ENCODE data around the gene ANAPC10. TPM values are rescaled to one million over a fixed set of nuclear protein-coding genes. Genes with fewer than 3 reads are reported as not detected.

Gene ANAPC10
- total and polyA plus RNA-seq, 2 donors (not counting 1 experiment from before 2014, with no cell fraction given) = 28.1 to 29.7 TPM

- Histone ChIP-seq H3K4me3 (replicated peaks in 1 of 4; ENCODE audit: control extremely low read depth in 1 of 4, insufficient read depth in 1 of 4, low read depth in 3 of 4, low read length in 4 of 4) (no peak overlapping the region), H4K20me1 (ENCODE audit: control insufficient read depth, extremely low read depth, insufficient read depth, low read length) (no peaks in the 10 kb centered on the region), H3K79me2 (ENCODE audit: control insufficient read depth, insufficient read depth, low read length) (no peaks in the 10 kb centered on the region), H3K4me1 (ENCODE audit: control insufficient read depth, extremely low read depth, insufficient read depth, low read length) (peaks cover 2% of the 10 kb centered on the region), H3K4me2 (ENCODE audit: extremely low read depth, insufficient read depth, low read length) (no peak overlapping the region), H3K9me3 (ENCODE audit: control insufficient read depth, insufficient read depth, low read depth, low read length) (no peaks in the 10 kb centered on the region), H3K36me3 (ENCODE audit: control insufficient read depth, insufficient read depth, low read length) (no peaks in the 10 kb centered on the region), H3K27ac (ENCODE audit: insufficient read depth, low read length) (no peak overlapping the region), H3K9ac (ENCODE audit: insufficient read depth, low read length) (no peak overlapping the region), H3K27me3 (ENCODE audit: control insufficient read depth, insufficient read depth, low read length) (no peaks in the 10 kb centered on the region), H2AFZ (ENCODE audit: low read length) (no peak overlapping the region)
- TF ChIP-seq EZH2 (IDR thresholded peaks at IDR 0.05; ENCODE audit: low read length, missing control alignments) (no peak), CTCF (conservative IDR thresholded peaks at IDR 0.05 in 1 of 2, IDR thresholded peaks at IDR 0.05 in 1 of 2; ENCODE audit: low read depth in 1 of 2, low read length in 2 of 2) (no peak)
- no peak for DNase-seq (ENCODE audit: low read depth in 2 of 2)
These were observed 62.4 kb downstream of the ANAPC10 start for GRCh38 chr4:145035494-145036136.

- Histone ChIP-seq H3K36me3 (ENCODE audit: control insufficient read depth, insufficient read depth, low read length) (no peaks in the 10 kb centered on the region), H4K20me1 (ENCODE audit: control insufficient read depth, extremely low read depth, insufficient read depth, low read length) (no peaks in the 10 kb centered on the region), H3K27me3 (ENCODE audit: control insufficient read depth, insufficient read depth, low read length) (no peaks in the 10 kb centered on the region), H2AFZ (ENCODE audit: low read length) (no peak overlapping the region), H3K79me2 (ENCODE audit: control insufficient read depth, insufficient read depth, low read length) (no peaks in the 10 kb centered on the region), H3K9me3 (ENCODE audit: control insufficient read depth, insufficient read depth, low read depth, low read length) (no peaks in the 10 kb centered on the region), H3K4me3 (replicated peaks in 1 of 4; ENCODE audit: control extremely low read depth in 1 of 4, insufficient read depth in 1 of 4, low read depth in 3 of 4, low read length in 4 of 4) (no peak overlapping the region), H3K27ac (ENCODE audit: insufficient read depth, low read length) (no peak overlapping the region), H3K9ac (ENCODE audit: insufficient read depth, low read length) (no peak overlapping the region), H3K4me2 (ENCODE audit: extremely low read depth, insufficient read depth, low read length) (no peak overlapping the region), H3K4me1 (ENCODE audit: control insufficient read depth, extremely low read depth, insufficient read depth, low read length) (peaks cover 2% of the 10 kb centered on the region)
- peak; percentile 72 to 89 for DNase-seq (ENCODE audit: low read depth in 2 of 2)
- TF ChIP-seq CTCF (conservative IDR thresholded peaks at IDR 0.05 in 1 of 2, IDR thresholded peaks at IDR 0.05 in 1 of 2; ENCODE audit: low read depth in 1 of 2, low read length in 2 of 2) (no peak), EZH2 (IDR thresholded peaks at IDR 0.05; ENCODE audit: low read length, missing control alignments) (no peak)
These were observed 63.2 kb downstream of the ANAPC10 start for GRCh38 chr4:145034727-145035211.

- Histone ChIP-seq H3K4me2 (ENCODE audit: extremely low read depth, insufficient read depth, low read length) (no peak overlapping the region), H3K9ac (ENCODE audit: insufficient read depth, low read length) (no peak overlapping the region), H3K4me3 (replicated peaks in 1 of 4; ENCODE audit: control extremely low read depth in 1 of 4, insufficient read depth in 1 of 4, low read depth in 3 of 4, low read length in 4 of 4) (no peak overlapping the region), H4K20me1 (ENCODE audit: control insufficient read depth, extremely low read depth, insufficient read depth, low read length) (no peaks in the 10 kb centered on the region), H3K27me3 (ENCODE audit: control insufficient read depth, insufficient read depth, low read length) (no peaks in the 10 kb centered on the region), H2AFZ (ENCODE audit: low read length) (no peak overlapping the region), H3K27ac (ENCODE audit: insufficient read depth, low read length) (no peak overlapping the region), H3K79me2 (ENCODE audit: control insufficient read depth, insufficient read depth, low read length) (no peaks in the 10 kb centered on the region), H3K9me3 (ENCODE audit: control insufficient read depth, insufficient read depth, low read depth, low read length) (no peaks in the 10 kb centered on the region), H3K36me3 (ENCODE audit: control insufficient read depth, insufficient read depth, low read length) (no peaks in the 10 kb centered on the region), H3K4me1 (ENCODE audit: control insufficient read depth, extremely low read depth, insufficient read depth, low read length) (no peaks in the 10 kb centered on the region)
- DNase-seq (ENCODE audit: low read depth in 2 of 2) = no peak
- TF ChIP-seq EZH2 (IDR thresholded peaks at IDR 0.05; ENCODE audit: low read length, missing control alignments) (no peak), CTCF (conservative IDR thresholded peaks at IDR 0.05 in 1 of 2, IDR thresholded peaks at IDR 0.05 in 1 of 2; ENCODE audit: low read depth in 1 of 2, low read length in 2 of 2) (no peak)
These were observed 78.7 kb downstream of the ANAPC10 start for GRCh38 chr4:145019346-145019745.
